Tibial nerve (tissue), 4 donors: ENCODE results near the gene PHLPP1.

Source experiments
- EP300 ChIP-seq, 2 donors: sonication (generic); formaldehyde crosslinking; IDR thresholded peaks; one replicate each; pipeline ENCODE4 v1.6.1; 2017; ENCODE audit warnings: antibody characterized with exemption in 2 of 2, mild to moderate bottlenecking in 1 of 2
- POLR2A ChIP-seq, 2 donors: fragments of 450-650 bp; IDR thresholded peaks; one replicate each; pipeline ENCODE4 v1.6.1; 2017; ENCODE audit warnings: antibody characterized with exemption in 2 of 2, mild to moderate bottlenecking in 2 of 2, moderate library complexity in 2 of 2
- TF ChIP-seq, protein P1 (sequence below), 5 experiments: fragments of 200-600 bp in 3 of 5; fragments of 450-650 bp in 2 of 5; sonication (generic) in 3 of 5; IDR thresholded peaks; one replicate each; pipeline ENCODE4 v1.5.1; 2016 to 2019; ENCODE audit warnings: antibody characterized with exemption in 5 of 5, mild to moderate bottlenecking in 3 of 5, moderate library complexity in 2 of 5

DNA sequence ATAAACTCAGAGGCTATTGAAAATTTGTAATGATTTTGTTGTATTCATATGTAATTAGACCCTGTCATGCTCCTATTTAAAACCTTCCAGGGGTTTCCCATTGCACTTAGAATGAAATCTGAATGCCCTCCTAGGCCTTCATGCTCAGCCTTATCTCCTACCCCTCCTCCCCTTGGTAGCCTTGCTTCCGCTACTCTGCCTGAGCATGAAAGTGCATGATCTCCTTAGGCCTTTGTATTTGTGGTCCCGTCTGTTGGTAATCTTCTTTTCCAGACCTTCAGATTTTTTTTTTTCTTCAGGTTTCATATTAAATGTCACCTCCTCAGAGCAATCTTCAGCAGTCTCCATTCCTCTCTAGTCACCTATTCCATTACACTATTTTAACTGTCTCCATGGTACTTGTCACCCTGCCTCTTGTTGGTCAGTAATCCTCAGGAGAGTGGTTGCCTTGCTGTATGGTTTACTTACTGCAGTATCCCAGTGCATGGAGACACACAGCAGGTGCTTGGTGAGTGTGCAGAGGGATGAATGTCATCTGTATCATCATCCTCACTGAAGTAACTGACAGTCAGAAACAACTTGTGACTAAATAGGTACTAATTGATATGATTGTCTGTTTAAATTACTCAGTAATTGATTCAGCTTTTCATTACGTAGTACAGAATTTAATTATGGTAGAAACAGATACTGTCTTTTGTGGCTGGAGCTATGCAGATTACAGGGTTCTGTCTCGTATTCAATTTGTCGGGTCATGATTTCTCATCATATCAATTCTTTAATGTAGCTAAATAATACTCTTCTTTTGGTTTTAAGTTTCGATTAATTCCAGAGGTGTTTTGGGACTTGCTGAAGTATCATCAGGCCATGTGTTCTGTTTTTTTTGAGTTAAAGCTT lies 63.9 kb downstream of the PHLPP1 start:
- no peak for TF ChIP-seq POLR2A (IDR thresholded peaks at IDR 0.05)
- TF ChIP-seq, protein P1, sequence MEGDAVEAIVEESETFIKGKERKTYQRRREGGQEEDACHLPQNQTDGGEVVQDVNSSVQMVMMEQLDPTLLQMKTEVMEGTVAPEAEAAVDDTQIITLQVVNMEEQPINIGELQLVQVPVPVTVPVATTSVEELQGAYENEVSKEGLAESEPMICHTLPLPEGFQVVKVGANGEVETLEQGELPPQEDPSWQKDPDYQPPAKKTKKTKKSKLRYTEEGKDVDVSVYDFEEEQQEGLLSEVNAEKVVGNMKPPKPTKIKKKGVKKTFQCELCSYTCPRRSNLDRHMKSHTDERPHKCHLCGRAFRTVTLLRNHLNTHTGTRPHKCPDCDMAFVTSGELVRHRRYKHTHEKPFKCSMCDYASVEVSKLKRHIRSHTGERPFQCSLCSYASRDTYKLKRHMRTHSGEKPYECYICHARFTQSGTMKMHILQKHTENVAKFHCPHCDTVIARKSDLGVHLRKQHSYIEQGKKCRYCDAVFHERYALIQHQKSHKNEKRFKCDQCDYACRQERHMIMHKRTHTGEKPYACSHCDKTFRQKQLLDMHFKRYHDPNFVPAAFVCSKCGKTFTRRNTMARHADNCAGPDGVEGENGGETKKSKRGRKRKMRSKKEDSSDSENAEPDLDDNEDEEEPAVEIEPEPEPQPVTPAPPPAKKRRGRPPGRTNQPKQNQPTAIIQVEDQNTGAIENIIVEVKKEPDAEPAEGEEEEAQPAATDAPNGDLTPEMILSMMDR (IDR thresholded peaks at IDR 0.05): no peak
- TF ChIP-seq EP300 (IDR thresholded peaks at IDR 0.05): no peak
